ENCODE data around the gene VAV1. TPM values are rescaled to one million over a fixed set of nuclear protein-coding genes. Genes with fewer than 3 reads are reported as not detected.

The VAV1 gene
- total and polyA plus RNA-seq, 2 of the 8 experiments (the other 6 are each of a cell fraction or from before 2014, with no cell fraction given), result 0.21 to 0.22 TPM

GRCh38 chr19:6837525-6837924 lies 65.0 kb downstream of the VAV1 start (continued):
- TF ChIP-seq HDAC2 (IDR thresholded peaks at IDR 0.05; ENCODE audit: borderline replicate concordance in 1 of 2, low read depth in 2 of 2, low read length in 2 of 2) (no peak), BCL11A (IDR thresholded peaks at IDR 0.05; ENCODE audit: low read depth in 2 of 2, low read length in 2 of 2) (no peak)

All from H1 (cell line).